HCEC 1CT (cell line): ENCODE data around the gene CDC14A.
"Not testable (repeated sequence)": the region's sequence is repeated elsewhere in the genome, so short reads cannot be mapped to it uniquely, and the experiment has no call there.

Experiments used
- DNase-seq: peaks from one replicate; pipeline ENCODE4 v3.0.0-alpha.2; 2017

Gene CDC14A

DNA sequence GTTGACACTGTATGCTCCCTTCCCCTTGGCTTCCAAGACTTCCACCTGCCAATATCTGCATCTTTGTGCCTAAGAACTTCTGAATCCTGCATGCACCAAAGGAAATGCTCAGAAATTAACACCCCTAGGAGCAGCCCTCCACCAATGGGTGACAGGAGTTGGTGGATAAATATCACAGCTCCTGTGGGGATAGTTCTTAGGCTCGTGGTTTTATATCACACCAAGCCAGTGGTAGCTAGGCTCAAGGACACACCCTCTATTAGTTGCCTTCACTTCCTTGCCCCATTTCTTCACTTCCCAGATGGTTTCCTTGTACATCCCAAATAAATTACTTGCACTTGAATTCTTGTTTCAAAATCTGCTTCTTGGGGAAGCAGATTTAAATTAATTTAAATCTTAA is 16.9 kb upstream of the CDC14A start:
- no peak for DNase-seq

DNA sequence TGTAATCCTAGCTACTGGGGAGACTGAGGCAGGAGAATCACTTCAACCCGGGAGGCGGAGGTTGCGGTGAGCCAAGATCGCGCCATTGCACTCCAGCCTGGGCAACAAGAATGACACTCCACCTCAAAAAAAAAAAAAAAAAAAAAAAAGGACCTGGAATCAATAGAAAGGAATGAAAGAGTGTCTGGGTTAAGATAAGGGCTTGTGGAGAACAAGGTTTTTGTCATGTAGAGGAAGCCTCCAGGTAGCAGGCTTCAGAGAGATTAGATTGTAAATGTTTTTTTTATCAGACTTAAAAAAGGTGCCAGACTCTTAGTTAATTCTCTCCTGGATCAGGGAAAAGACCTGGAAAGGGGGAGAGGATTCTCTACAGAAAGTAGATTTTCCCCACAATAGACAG is 14.4 kb upstream of the CDC14A start:
- DNase-seq = not testable (repeated sequence)

DNA sequence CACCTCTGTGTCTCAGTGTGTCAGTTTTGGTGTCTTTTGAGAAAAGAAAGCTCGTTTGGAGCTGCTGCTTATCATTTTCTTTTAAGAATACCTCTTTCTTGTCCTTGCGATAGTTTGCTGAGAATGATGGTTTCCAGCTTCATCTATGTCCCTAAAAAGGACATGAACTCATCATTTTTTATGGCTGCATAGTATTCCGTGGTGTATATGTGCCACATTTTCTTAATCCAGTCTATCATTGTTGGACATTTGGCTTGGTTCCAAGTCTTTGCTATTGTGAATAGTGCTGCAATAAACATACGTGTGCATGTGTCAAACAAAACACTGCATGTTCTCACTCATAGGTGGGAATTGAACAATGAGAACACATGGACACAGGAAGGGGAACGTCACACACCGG is 12.6 kb upstream of the CDC14A start:
- DNase-seq = not testable (repeated sequence)

DNA sequence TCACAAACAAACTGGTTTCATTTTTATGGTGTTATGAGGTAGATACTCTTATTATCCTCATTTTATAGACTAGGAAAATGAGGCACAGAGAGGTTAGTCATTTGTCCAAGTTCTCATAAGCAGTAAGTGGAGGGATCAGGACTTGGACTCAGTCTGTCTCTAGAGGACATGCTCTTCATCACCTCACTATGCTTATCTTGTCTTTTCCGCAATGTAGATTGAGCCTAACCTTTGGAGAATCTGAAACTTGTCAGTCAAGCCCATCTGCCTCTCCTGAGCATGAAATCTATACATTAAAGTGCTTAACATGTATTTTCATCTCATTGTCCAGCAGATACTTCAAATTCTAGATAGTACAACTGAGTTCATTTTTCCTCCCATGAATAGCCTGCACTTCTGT is 11.8 kb upstream of the CDC14A start:
- DNase-seq = no peak

DNA sequence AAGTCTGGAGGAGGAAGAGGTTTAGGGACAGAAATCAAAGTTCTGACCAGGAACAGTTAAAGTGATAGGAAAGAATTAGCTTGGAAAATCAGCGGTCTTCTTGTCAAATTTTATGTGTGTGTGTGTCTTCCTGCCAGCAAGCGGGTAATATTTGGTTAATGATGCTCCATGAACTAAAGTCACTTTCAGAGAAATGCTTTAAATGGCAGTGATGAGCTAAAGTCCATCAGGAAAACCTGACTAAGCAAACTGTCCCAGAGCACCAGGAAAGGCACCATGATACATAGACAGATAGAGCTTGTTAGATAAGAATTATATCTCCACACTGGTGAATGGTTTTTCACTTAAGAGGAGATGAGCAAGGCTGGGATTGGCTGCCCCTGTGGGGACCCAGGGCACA is 10.0 kb upstream of the CDC14A start:
- no peak for DNase-seq

DNA sequence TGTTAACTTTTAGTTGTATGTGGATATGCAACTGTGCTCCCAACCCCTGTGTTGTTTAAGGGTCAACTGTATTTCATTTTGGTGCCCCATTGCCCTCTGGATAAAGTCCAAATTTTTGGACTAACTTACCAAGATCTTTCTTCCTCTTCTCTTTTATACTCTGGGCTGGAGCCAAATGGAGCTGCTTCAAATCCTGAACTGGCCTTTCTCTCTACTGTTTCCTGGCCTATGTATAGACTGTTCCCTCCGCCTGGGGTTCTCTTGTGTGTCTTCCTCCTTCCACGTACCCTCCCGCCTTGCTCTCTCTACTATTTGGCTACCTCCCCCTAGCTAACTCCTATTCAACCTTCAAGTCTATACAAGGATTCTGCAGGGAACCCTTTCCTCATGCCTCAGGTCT is 8.4 kb upstream of the CDC14A start:
- DNase-seq = no peak

DNA sequence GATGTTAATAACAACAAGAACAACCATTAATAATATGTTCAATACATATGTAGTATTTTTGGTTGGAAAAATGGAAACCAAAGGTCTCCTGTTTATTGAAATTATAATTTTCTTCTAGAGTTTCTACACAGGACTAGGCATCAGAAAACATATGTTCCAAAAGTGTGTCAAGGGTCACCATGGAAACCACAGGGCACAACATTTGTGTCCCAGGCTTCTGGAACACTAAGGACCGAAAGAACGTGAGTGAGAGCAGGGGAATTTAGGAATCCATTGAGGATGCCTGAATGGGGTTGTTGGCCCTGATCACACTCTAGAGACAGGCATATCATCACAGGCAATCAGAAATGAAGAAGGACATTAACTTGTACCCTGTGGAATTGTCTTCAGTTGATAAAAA is 7.5 kb upstream of the CDC14A start:
- DNase-seq = peak; percentile 5

DNA sequence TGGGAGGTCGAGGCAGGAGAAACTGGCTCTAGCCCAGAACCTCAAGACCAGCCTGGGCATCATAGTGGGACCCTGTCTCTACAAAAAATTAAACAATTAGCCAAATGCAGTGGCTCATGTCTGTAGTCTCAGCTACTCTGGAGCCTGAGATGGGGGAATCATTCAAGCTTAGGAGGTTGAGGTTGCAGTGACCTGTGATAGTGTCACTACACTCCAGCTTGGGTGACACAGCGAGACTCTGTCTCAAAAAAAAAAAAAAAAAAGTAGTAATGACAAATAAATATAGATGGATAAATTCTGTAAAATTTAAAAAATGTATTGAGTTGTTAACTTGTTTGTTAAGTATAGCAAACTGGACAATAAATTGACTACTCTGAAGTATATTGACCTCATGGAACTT is 5.9 kb upstream of the CDC14A start:
- DNase-seq = no peak

DNA sequence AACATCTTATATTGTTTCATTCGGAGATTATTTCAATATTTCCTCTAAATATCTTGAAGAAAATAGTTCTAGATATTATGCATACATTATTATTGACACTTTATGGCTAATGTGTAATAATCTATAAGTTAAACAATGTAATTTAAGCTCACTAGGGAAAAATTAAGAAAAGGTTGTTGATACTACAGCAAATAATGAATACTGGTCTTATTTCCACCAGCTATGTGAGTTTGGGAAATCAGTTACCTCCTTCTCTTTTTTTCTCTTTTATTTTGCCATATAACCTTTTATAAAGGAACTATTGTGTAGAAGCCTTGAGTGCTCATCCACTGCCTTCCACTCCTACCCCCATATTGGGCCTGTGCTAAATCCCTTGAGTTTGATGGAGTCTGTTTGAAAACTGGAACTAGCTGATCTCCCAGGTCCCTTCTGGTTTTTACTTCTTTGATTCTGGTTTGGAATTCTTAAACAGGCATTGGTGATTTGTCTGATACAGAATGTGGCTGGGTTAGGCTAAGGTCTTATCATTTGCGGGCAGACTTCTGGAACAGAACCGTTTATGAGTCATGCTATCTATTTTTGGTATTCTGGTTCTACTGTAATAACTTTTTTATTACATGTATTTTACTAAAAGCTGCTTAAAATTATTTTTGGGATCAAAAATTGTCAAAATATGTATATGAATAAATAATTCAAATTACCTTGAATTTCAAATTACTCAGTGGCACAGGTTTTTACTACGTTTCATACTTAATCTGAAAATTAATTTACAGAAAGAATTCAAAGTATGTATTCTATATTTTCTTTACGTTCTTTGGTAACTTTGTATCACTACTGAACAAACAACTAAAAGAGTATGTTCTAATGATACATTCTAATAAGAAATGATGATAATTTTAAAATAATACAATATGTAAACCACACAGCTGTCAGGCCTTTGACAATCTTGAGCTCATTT is 5.0 kb upstream of the CDC14A start:
- DNase-seq = no peak

DNA sequence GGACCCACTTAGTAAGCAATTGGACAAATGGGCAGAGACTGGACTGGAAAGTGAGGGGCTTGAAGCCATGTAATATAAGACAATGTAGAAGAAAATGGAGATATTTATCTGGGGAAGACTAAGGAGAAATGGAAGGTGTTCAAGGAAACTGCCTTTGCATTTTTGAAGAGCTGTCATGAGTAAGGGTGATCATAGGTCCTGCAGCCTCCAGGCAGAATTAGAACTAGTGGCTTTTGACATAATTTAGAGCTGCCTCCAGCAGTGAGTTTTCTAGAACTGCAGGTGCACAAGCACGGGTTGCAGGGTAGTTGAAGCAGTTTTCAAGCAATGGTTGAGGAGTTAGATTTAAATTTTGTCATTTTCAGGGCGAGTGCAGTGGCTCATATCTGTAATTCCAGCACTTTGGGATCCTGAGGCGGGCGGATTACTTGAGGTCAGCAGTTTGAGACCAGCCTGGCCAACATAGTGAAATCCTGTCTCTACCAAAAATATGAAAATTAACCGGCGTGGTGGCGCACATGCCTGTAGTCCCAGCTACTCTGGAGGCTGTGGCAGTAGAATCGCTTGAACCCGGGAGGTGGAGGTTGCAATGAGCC is 3.7 kb upstream of the CDC14A start:
- DNase-seq = no peak

DNA sequence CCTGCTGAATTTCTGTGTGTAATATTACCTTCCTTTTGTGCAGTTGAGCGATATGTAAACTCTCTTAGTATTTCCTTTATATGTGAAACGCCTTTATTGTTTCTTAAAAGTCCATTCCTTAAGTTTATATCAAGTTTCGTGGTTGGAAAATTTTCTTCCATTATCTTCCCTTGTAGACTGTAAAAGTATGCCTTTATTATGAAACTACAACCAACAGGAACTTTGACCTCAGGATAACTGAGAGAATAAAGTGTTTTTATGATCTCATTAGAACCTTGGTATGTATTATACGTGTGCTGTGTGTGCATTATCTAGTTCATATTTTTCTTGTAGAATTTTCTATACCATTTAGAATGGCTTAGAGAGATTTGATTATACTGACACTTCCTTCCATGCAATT is 3.1 kb upstream of the CDC14A start:
- no peak for DNase-seq

DNA sequence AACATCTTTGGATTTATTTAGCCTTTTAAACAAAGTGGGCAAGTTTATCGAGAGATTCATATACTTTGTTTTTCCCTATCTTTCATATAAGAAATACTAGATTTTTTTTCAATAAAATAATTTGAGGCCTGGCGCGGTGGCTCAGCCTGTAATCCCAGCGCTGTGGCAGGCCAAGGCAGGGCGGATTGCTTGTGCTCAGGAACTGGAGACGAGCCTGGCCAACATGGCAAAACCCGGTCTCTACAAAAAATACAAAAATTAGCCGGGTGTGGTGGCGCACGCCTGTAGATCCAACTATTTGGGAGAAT is 1.6 kb upstream of the CDC14A start:
- DNase-seq = no peak

DNA sequence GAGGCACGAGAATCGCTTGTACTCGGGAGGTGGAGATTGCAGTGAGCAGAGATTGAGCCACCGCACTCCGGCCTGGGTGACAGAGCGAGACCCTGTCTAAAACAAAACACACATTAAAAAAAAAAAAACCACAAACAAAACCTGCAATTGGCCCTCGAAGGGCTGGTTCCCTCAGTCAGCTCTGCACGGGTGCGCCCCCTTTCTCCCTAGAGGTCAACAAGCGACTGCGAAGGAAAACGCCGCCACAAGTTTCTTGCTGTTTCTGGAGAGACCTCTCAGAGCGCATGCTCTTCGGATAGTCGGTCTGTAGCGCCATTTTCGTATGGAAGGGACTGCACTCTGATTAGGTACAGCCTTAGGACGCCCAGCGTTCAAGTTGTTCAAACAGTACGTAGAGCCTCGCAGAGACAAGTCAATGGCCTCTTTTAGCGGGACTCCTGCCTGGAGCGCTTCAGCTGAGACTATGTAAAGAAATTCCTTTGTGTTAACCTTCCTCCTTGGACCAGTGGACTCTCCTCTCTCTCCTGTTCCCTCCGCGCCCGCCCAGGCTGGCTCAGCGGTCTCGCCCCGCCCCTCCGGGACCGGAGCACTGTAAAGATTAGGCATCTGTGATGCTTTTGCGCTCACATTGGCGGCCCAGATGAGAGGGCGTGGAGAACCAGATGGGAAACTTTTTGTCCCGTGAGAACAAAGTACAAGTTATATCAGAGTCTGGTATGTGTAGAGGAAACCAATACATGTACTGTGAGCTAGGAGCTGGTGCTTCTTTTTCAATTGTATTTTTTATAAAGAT is 1.0 kb upstream of the CDC14A start:
- DNase-seq = peak; percentile 95

DNA sequence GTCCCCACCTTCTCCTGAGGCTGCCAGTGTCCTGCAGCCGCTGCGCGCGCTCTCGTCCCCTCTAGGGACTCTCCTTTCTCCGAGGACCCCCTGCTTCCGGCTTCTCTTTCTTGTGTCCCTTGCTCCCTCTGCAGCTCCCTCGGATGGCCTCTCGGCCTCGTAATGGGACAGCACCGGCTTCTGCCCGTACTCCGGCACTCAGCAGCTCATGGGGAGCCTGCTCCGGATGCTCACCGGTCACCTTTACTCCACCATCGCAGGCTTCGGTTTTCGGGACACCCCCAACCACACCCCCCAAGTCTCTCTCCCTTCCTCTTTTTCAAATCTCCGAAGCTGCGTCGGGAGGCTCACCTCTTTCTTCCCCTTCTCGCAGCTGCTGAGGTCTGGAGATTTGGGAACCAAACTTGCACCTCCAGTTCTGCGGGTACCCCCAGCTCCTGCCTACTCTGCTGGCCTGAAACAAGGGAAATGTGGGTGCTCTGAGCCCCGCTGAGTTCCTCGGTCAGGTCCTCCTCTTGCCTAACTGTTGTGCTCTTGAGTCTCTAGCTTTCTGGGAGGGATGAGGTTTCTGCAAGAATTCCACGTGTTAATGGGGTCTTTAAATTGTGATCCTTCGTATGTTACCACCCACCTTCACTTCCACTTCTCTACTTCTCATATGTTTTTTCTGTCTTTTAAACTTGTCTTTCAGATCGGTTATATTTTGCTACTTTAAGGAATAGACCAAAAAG is 930 bp downstream of the CDC14A start:
- no peak for DNase-seq

DNA sequence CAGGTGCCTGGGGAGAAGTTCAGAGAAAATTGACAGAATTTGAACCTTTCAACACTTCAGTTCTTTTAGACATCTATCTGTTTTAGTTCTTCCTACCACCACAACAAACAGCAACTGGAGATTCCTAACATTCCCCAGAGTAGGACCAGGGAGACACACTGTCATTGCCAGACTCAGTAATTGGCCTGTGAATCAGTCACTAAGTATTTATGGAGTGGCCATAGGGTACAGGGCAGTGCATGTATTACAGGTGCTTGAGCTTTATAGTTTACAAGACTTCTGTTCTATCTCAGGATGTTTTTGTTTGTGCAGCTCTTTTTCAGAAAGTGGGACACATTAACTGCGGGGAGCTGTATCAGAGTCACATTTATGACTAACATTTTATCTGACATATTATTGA is 1.7 kb downstream of the CDC14A start:
- DNase-seq = peak; percentile 33

DNA sequence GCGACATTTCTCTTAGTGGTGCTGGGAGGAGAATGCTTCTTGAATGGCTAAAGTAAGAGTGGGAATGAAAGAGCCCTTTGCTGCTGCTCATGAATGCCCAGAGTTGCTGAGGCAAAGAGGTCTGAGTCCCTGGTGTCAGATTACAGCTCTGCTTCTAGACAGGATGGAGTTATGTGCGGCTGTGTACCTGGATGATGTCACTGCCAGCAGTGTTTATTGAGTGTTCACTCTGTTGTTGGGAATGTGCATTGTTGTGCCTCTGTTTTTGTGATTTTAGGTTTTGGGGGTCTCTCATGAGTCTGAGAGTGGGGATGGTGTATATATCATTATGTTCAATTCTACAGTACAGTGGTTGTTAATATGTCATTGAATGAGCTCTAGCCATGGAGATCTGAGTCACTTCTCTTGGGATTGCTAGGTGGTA is 2.7 kb downstream of the CDC14A start:
- no peak for DNase-seq

DNA sequence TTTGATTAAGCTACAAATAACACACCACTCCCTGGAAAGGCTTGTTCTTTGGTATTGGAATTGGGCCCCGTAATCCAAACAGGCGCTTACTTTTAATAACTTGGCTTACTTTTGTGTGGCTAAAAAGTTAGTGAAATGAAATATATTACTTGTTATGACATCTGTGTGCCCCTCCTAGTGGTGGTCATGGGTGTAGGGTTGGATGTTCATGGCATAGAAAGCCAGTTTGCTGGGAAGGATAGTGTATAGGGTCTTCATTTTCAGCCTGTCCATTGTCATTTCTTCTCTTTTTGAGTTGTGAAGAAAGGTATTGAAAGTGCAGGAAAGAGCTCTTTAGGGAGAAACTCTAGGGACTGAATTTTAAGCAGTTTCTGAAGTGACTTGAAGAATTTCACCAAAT is 5.9 kb downstream of the CDC14A start:
- DNase-seq = peak; percentile 27

DNA sequence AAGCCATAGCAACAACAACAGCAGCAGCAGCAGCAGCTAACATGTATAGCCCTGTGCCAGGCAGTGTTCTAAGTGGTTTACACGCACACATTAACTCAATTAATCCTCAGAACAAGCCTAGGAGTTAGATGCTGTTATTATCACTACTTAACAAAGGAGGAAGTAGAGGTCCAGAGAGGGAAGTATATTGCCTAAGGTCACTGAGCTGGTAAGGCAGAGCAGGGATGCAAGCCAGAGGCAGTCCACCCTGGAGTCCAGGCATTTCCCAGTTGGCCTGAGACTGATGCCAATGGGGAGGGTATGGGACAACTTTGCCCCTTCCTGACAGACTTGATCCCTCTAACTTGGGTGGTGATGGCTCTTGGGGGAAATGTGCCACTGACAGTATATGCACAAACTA is 6.8 kb downstream of the CDC14A start:
- no peak for DNase-seq

DNA sequence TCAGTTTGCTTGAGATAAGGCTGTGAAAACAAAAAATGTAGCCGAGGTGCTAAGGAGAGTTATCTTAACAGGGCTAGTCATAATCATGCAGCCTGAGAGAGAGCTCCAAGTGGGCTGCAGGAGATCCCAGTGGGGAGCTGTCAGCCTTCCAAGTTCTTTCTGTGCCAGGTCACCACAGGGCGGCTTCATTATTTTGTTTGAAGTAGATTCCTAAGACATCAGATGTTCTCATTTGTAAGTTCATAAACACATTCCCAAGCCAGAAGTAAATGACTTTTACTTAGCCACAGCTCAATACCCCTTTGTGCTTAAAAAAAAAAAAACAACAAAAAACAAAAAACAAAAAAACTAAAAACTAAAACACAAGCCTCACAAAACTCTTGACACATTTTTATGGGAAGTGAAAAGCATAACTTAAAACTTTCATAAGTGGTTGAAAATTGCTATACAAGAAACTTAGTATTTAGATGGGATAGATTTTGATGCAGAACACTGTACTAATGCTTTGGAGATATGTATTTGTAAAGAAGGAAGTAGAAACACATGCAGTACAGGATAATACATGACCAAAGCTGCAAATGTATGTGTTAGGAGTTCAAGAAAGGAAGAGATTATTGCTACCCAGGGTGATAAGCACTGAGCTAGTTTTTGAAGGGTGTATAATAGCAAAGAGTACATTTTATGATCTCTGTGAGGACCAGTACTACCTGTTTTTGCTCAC is 8.6 kb downstream of the CDC14A start:
- DNase-seq = peak; percentile 6

DNA sequence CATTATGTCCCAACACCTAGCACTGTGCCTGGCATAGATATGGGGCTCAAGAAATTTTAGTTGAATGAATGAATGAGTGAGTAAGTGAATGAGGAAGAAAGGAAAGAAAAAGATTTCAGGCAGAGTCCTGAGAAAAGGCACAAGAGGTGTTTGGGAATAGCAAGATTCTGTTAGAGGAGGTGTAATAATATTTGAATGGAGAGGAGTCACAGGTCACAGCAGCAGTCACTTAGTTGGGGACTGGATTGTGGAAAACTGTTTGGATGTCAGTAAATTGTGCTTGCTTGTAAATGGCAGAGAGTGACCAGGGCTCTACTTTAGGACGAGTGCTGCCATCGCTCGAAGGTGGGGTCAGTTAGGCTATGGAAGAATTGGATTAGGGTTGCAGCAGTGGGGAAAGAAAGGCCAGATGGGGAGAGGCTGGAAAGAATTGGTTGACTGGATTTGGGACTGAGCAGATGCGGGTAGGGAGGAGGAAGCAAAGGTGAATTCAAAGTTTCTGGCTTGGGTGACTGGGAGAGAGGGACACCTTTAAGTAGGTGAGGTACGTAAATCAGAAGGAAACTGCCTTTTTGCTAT is 9.3 kb downstream of the CDC14A start:
- DNase-seq = no peak

DNA sequence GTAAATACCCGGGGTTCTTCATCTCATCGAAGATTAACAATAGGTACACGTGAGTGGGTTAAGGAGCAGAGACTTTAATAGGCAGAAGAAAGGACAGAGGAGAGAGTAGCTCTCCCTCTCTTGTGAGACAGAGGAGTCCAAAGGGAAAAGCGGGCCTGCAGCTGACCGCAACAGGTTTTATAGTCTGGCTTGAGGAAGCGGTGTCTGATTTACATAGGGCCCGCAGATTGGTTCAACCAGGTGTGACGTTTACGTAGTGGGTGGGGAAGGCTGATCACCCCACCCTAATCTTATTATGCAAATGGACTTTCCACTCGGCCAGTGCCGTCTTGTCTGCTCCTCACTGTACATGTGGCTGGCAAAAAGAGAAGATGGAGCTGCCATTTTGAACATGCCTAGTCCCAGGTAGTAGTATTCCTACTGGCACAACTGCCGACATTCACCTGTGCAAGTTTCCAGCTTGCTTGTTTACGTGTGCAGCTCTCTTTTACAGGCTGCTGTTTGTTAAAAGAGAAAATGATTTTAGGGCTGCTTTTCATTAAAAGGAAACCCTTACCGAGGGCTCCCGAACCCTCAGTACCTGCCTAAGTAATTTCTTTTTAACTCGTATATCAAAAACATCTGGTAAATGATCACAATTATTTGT is 10.6 kb downstream of the CDC14A start:
- DNase-seq = no peak

DNA sequence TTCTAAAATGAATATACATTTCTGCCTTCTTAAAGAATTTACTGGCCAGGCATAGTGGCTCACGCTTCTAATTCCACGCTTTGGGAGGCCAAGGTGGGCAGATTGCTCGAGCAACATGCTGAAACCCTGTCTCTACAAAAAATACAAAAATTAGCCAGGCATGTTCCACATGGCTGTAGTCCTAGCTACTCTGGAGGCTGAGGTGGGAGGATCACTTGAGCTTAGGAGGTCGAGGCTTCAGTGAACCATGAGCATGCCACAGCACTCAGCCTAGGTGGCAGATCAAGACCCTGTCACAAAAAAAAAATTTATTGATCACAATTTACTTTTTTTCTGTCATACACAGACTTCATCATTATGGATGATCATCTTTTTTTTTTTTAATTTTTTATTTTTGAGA is 11.5 kb downstream of the CDC14A start:
- DNase-seq = no peak
